ENCODE measurements around the gene RXRG. TPM values are rescaled to one million over a fixed set of nuclear protein-coding genes. Genes with fewer than 3 reads are reported as not detected.
A peak's percentile ranks its signal among the peaks of the same experiment; 100 is the strongest.

RXRG gene
- not detected for total RNA-seq
- total RNA-seq (2013): not detected
- 0 reads per million in 29 experiments for total RNA-seq

- peaks cover 0 to 14% of the 10 kb centered on the region in 2 experiments for H3K4me1 ChIP-seq (ENCODE audit: control insufficient read depth in 1 of 2, extremely low read depth in 1 of 2, insufficient read depth in 2 of 2, low read length in 2 of 2)
- WGBS (ENCODE audit: insufficient coverage): 4% methylated on average over 24 of the region's 33 CpGs
- ATAC-seq (replicated peaks in 1 of 4): peak; percentile 60 to 70 (median 62)
- Mint-ChIP-seq H3K36me3 (no peaks in the 10 kb centered on the region), H3K27ac (no peak within 1 kb of the TSS), H3K4me1 (no peaks in the 10 kb centered on the region), H3K9me3 (no peaks in the 10 kb centered on the region), H3K4me3 (peak within 1 kb of the TSS in 1 of 3 donors; percentile 8), H3K27me3 (peaks cover 49% of the 10 kb centered on the region in 2 donors)
- H3K27ac ChIP-seq (ENCODE audit: low read length): no peak within 1 kb of the TSS
- peak in 18 of 35 experiments; percentile 2 to 32 (median 17) for DNase-seq
- H3K9me3 ChIP-seq: no peaks in the 10 kb centered on the region
- POLR2A ChIA-PET: no interaction called here
- H3K4me3 ChIP-seq (ENCODE audit: control insufficient read depth in 1 of 2, extremely low read depth in 1 of 2, low read length in 1 of 2): peak within 1 kb of the TSS in 1 of 2 donors; percentile 24
- CTCF ChIA-PET: no interaction called here
- no peaks in the 10 kb centered on the region for H3K36me3 ChIP-seq (ENCODE audit: control insufficient read depth in 2 of 2, extremely low read depth in 1 of 2, insufficient read depth in 1 of 2, low read length in 1 of 2)
- peaks cover 20 to 34% of the 10 kb centered on the region in 2 experiments for H3K27me3 ChIP-seq (replicated peaks in 1 of 2; ENCODE audit: control insufficient read depth in 2 of 2, extremely low read depth in 1 of 2, insufficient read depth in 2 of 2, low read length in 1 of 2)
These were observed at the start of gene RXRG for GRCh38 chr1:165444897-165445370. Gene RXRG, minus strand, starts transcription at chr1:165445126. Its CDS starts 233 bp downstream, at chr1:165444893.

GRCh38 chr1:165492845-165493373 is 48.0 kb upstream of the RXRG start:
- POLR2A ChIA-PET: no interaction called here
- CTCF ChIA-PET: no interaction called here

DNA sequence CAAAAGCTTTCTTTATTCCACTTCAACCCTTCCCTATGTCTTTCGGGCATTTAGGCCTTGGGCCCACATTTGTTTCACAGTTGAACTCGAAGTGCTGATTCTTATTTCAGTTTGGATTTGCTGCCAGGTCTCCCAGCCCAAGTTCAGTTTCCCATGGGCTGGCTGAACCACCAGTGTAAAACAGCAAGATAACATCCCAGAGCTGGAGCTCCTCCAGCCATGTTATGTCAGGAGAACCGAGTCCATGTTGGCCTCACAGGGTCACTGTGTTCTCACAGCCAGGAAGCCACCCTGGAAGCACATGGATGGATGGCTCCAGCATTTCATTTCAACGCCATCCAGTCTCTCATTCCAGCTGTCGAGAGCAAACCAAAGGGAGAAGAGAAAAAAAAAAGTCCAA is 45.2 kb upstream of the RXRG start:
- POLR2A ChIA-PET: no interaction called here
- H3K4me3 Mint-ChIP-seq: no peak overlapping the region
- no peaks in the 10 kb centered on the region for H3K36me3 ChIP-seq (ENCODE audit: control insufficient read depth in 2 of 2, extremely low read depth in 1 of 2, insufficient read depth in 1 of 2, low read length in 1 of 2)
- CTCF ChIA-PET: interaction anchor here in 1 of 2 donors (0.6 kb wide), 1 partner anchor 25 kb away, joined by 5 read pairs; no protein-coding TSS in a partner anchor
- no peak overlapping the region for H3K27ac ChIP-seq (ENCODE audit: low read length)
- H3K9me3 ChIP-seq: no peaks in the 10 kb centered on the region
- no peaks in the 10 kb centered on the region for H3K36me3 Mint-ChIP-seq
- no CpG with 5 or more reads among the region's 5 CpGs for WGBS (ENCODE audit: insufficient coverage)
- no peak for ATAC-seq (replicated peaks in 1 of 4)
- peaks cover 28 to 34% of the 10 kb centered on the region in 2 donors for H3K27me3 Mint-ChIP-seq
- no peak for DNase-seq
- no peaks in the 10 kb centered on the region for H3K4me1 Mint-ChIP-seq
- no peaks in the 10 kb centered on the region for H3K9me3 Mint-ChIP-seq
- peaks cover 0 to 3% of the 10 kb centered on the region in 2 experiments for H3K27me3 ChIP-seq (replicated peaks in 1 of 2; ENCODE audit: control insufficient read depth in 2 of 2, extremely low read depth in 1 of 2, insufficient read depth in 2 of 2, low read length in 1 of 2)
- H3K4me3 ChIP-seq (ENCODE audit: control insufficient read depth in 1 of 2, extremely low read depth in 1 of 2, low read length in 1 of 2): no peak overlapping the region
- H3K4me1 ChIP-seq (ENCODE audit: control insufficient read depth in 1 of 2, extremely low read depth in 1 of 2, insufficient read depth in 2 of 2, low read length in 2 of 2): no peaks in the 10 kb centered on the region
- no peak overlapping the region for H3K27ac Mint-ChIP-seq

More at GRCh38 chr1:165492845-165493373, 48.0 kb upstream of the RXRG start:
- H3K27me3 Mint-ChIP-seq: peaks cover 24 to 28% of the 10 kb centered on the region in 2 donors
- Histone ChIP-seq H3K9me3 (no peaks in the 10 kb centered on the region), H3K27ac (ENCODE audit: low read length) (no peak overlapping the region), H3K27me3 (replicated peaks in 1 of 2; ENCODE audit: control insufficient read depth in 2 of 2, extremely low read depth in 1 of 2, insufficient read depth in 2 of 2, low read length in 1 of 2) (peaks cover 0 to 10% of the 10 kb centered on the region in 2 experiments), H3K4me3 (ENCODE audit: control insufficient read depth in 1 of 2, extremely low read depth in 1 of 2, low read length in 1 of 2) (no peak overlapping the region), H3K4me1 (ENCODE audit: control insufficient read depth in 1 of 2, extremely low read depth in 1 of 2, insufficient read depth in 2 of 2, low read length in 2 of 2) (no peaks in the 10 kb centered on the region), H3K36me3 (ENCODE audit: control insufficient read depth in 2 of 2, extremely low read depth in 1 of 2, insufficient read depth in 1 of 2, low read length in 1 of 2) (no peaks in the 10 kb centered on the region)
- H3K4me3 Mint-ChIP-seq: no peak overlapping the region
- ATAC-seq (replicated peaks in 1 of 4) (no peak), DNase-seq (no peak)
- H3K36me3 Mint-ChIP-seq: no peaks in the 10 kb centered on the region
- H3K27ac Mint-ChIP-seq: no peak overlapping the region
- no peaks in the 10 kb centered on the region for H3K4me1 Mint-ChIP-seq
- no peaks in the 10 kb centered on the region for H3K9me3 Mint-ChIP-seq
- WGBS (ENCODE audit: insufficient coverage): 61% methylated on average over 4 of the region's 6 CpGs

DNA sequence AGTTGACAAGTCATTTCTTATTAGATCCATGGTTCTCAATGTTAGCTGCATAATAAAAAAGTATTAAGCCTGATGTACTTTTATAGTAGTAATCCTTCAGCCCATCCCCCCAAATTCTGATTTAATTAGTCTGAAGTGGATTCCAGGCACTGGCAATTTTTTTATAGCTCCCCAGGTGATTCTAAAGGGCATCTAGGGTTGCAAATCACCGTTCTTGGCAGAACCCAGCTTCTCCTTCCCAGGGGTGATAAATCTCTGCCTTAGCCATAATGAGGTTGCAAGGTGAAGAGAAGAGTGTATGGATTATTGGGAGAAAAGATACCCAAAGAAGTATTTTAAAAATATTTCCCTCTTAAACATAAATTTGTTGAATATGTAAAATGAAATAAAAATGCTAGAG is 43.0 kb upstream of the RXRG start:
- Mint-ChIP-seq H3K27me3 (peaks cover 23 to 28% of the 10 kb centered on the region in 2 donors), H3K36me3 (no peaks in the 10 kb centered on the region), H3K4me3 (no peak overlapping the region), H3K4me1 (no peaks in the 10 kb centered on the region), H3K27ac (no peak overlapping the region), H3K9me3 (no peaks in the 10 kb centered on the region)
- no peak overlapping the region for H3K4me3 ChIP-seq (ENCODE audit: control insufficient read depth in 1 of 2, extremely low read depth in 1 of 2, low read length in 1 of 2)
- H3K36me3 ChIP-seq (ENCODE audit: control insufficient read depth in 2 of 2, extremely low read depth in 1 of 2, insufficient read depth in 1 of 2, low read length in 1 of 2): no peaks in the 10 kb centered on the region
- no peak overlapping the region for H3K27ac ChIP-seq (ENCODE audit: low read length)
- no CpG with 5 or more reads among the region's 1 CpG for WGBS (ENCODE audit: insufficient coverage)
- POLR2A ChIA-PET: no interaction called here
- no peak for ATAC-seq (replicated peaks in 1 of 4)
- no peaks in the 10 kb centered on the region for H3K9me3 ChIP-seq
- no peaks in the 10 kb centered on the region for H3K4me1 ChIP-seq (ENCODE audit: control insufficient read depth in 1 of 2, extremely low read depth in 1 of 2, insufficient read depth in 2 of 2, low read length in 2 of 2)
- CTCF ChIA-PET: no interaction called here
- peaks cover 0 to 2% of the 10 kb centered on the region in 2 experiments for H3K27me3 ChIP-seq (replicated peaks in 1 of 2; ENCODE audit: control insufficient read depth in 2 of 2, extremely low read depth in 1 of 2, insufficient read depth in 2 of 2, low read length in 1 of 2)
- no peak for DNase-seq

DNA sequence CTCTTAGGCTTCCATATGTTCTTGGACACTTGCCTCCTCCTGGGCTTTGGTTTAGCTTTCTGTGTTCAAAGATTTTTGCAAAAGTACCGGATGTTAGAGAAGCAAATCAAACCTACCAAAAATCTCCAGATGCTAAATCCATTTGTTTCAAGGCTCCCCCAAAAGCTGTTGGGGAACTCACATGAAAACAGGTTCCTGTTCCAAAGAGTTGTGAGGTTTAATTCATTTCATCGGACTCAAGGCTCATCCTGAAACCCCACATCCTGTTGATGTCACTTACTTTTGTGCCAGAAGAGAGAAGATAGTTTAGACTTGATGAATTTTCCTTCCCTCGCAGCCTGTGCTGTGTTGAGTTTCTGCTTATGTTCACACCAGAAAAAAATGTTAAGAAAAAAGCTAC is 41.7 kb upstream of the RXRG start:
- DNase-seq: no peak
- Histone ChIP-seq H3K36me3 (ENCODE audit: control insufficient read depth in 2 of 2, extremely low read depth in 1 of 2, insufficient read depth in 1 of 2, low read length in 1 of 2) (no peaks in the 10 kb centered on the region), H3K4me1 (ENCODE audit: control insufficient read depth in 1 of 2, extremely low read depth in 1 of 2, insufficient read depth in 2 of 2, low read length in 2 of 2) (no peaks in the 10 kb centered on the region), H3K9me3 (no peaks in the 10 kb centered on the region), H3K4me3 (ENCODE audit: control insufficient read depth in 1 of 2, extremely low read depth in 1 of 2, low read length in 1 of 2) (no peak overlapping the region), H3K27me3 (replicated peaks in 1 of 2; ENCODE audit: control insufficient read depth in 2 of 2, extremely low read depth in 1 of 2, insufficient read depth in 2 of 2, low read length in 1 of 2) (peaks cover 0 to 2% of the 10 kb centered on the region in 2 experiments), H3K27ac (ENCODE audit: low read length) (no peak overlapping the region)
- peaks cover 18 to 28% of the 10 kb centered on the region in 2 donors for H3K27me3 Mint-ChIP-seq
- ChIA-PET CTCF (no interaction called here), POLR2A (no interaction called here)
- peaks cover 5 to 7% (median 6%) of the 10 kb centered on the region in 3 donors for H3K4me1 Mint-ChIP-seq
- H3K36me3 Mint-ChIP-seq: no peaks in the 10 kb centered on the region
- no peaks in the 10 kb centered on the region for H3K9me3 Mint-ChIP-seq
- no peak overlapping the region for H3K4me3 Mint-ChIP-seq
- no peak overlapping the region for H3K27ac Mint-ChIP-seq
- no CpG with 5 or more reads among the region's 3 CpGs for WGBS (ENCODE audit: insufficient coverage)
- ATAC-seq (replicated peaks in 1 of 4): no peak

DNA sequence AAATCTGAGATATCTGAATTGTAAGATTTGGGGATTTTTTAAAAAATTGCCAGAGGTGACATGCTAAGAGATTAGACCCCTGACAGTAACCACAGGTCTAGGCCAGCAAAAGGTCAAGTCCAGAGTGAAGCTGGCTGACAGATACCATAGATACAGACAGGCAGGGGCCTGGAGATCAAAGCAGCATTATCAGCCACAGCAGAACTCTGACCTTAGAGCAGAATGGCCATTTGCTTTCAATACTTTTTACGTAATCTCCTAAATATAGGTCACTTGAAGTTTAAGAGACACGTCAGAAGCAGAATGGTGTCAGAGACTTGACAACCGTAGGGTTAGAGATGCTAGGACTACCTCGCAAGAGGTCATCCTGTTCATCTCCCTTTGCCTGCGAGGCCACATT is 40.8 kb upstream of the RXRG start:
- Mint-ChIP-seq H3K4me1 (peaks cover 5 to 7% (median 6%) of the 10 kb centered on the region in 3 donors), H3K27ac (no peak overlapping the region), H3K9me3 (no peaks in the 10 kb centered on the region), H3K36me3 (no peaks in the 10 kb centered on the region), H3K27me3 (peaks cover 18 to 26% of the 10 kb centered on the region in 2 donors), H3K4me3 (no peak overlapping the region)
- Histone ChIP-seq H3K36me3 (ENCODE audit: control insufficient read depth in 2 of 2, extremely low read depth in 1 of 2, insufficient read depth in 1 of 2, low read length in 1 of 2) (no peaks in the 10 kb centered on the region), H3K27ac (ENCODE audit: low read length) (no peak overlapping the region), H3K4me1 (ENCODE audit: control insufficient read depth in 1 of 2, extremely low read depth in 1 of 2, insufficient read depth in 2 of 2, low read length in 2 of 2) (no peaks in the 10 kb centered on the region), H3K27me3 (replicated peaks in 1 of 2; ENCODE audit: control insufficient read depth in 2 of 2, extremely low read depth in 1 of 2, insufficient read depth in 2 of 2, low read length in 1 of 2) (peaks cover 0 to 6% of the 10 kb centered on the region in 2 experiments), H3K9me3 (no peaks in the 10 kb centered on the region), H3K4me3 (ENCODE audit: control insufficient read depth in 1 of 2, extremely low read depth in 1 of 2, low read length in 1 of 2) (no peak overlapping the region)
- CTCF ChIA-PET: no interaction called here
- POLR2A ChIA-PET: no interaction called here
- 93% methylated on average over 2 of the region's 5 CpGs for WGBS (ENCODE audit: insufficient coverage)
- ATAC-seq (replicated peaks in 1 of 4) (no peak), DNase-seq (no peak)

All from T-cell (primary cell).